Spleen (tissue), 11 donors: ENCODE data around the gene GMEB2. TPM values are rescaled to one million over a fixed set of nuclear protein-coding genes. Genes with fewer than 3 reads are reported as not detected.
"Not testable (repeated sequence)": the region's sequence is repeated elsewhere in the genome, so short reads cannot be mapped to it uniquely, and the experiment has no call there.

Experiments
- DNase-seq: peaks from one replicate; pipeline ENCODE4 v3.0.0-alpha.2; 2020
- H3K27ac ChIP-seq, 8 donors: fragments of 200-600 bp; sonication (generic) in 7 of 8; 1 replicate in 4 of 8; 2 replicates in 4 of 8; pipeline versions ENCODE4 v1.5.0 to v1.8.0; 2016 to 2021; ENCODE audit warnings: inconsistent platforms in 4 of 8, mild to moderate bottlenecking in 4 of 8, moderate library complexity in 1 of 8
- H3K27me3 ChIP-seq, 7 donors: fragments of 200-600 bp; sonication (generic) in 6 of 7; replicated peaks in 1 of 7; 1 replicate in 4 of 7; 2 replicates in 3 of 7; pipeline versions ENCODE4 v1.5.0 to v1.8.0; 2016 to 2021; ENCODE audit warnings: inconsistent platforms in 3 of 7, mild to moderate bottlenecking in 1 of 7
- H3K36me3 ChIP-seq, 6 donors: fragments of 200-600 bp; sonication (generic) in 5 of 6; 1 replicate in 4 of 6; 2 replicates in 2 of 6; pipeline versions ENCODE4 v1.5.0 to v1.8.0; 2016 to 2021; ENCODE audit warnings: inconsistent platforms in 2 of 6
- H3K4me1 ChIP-seq, 6 donors: fragments of 200-600 bp; sonication (generic) in 5 of 6; 1 replicate in 3 of 6; 2 replicates in 3 of 6; pipeline versions ENCODE4 v1.5.0 to v1.8.0; 2016 to 2021; ENCODE audit warnings: inconsistent platforms in 3 of 6
- H3K4me3 ChIP-seq, 8 donors: fragments of 200-600 bp; sonication (generic) in 7 of 8; 1 replicate in 4 of 8; 2 replicates in 4 of 8; pipeline versions ENCODE4 v1.5.0 to v1.8.0; 2016 to 2021; ENCODE audit warnings: inconsistent platforms in 4 of 8, mild to moderate bottlenecking in 4 of 8, moderate library complexity in 2 of 8
- H3K9me3 ChIP-seq, 8 donors: fragments of 200-600 bp; sonication (generic) in 7 of 8; 1 replicate in 4 of 8; 2 replicates in 4 of 8; pipeline versions ENCODE4 v1.5.0 to v1.8.0; 2016 to 2021; ENCODE audit warnings: inconsistent platforms in 4 of 8
- POLR2A ChIP-seq, 3 donors: fragments of 450-650 bp; IDR thresholded peaks; one replicate each; pipeline ENCODE4 v1.5.1; 2017; ENCODE audit warnings: antibody characterized with exemption in 3 of 3, mild to moderate bottlenecking in 1 of 3
- POLR2AphosphoS5 ChIP-seq, 3 donors: sonication (generic); formaldehyde crosslinking; IDR thresholded peaks; one replicate each; pipeline ENCODE4 v1.5.1; 2017; ENCODE audit warnings: antibody characterized with exemption in 3 of 3
- WGBS, 5 donors: extraction: QIAGEN DNeasy Blood & Tissue Kit in 3 of 5; methylation state at CpG; one replicate each; pipeline versions ENCODE4 v1.1.5 to v1.1.7; 2013 to 2018; 5-methylcytosine and 5-hydroxymethylcytosine counted together
- intact Hi-C: fragments of 100-400 bp; cut with DNase I; formaldehyde crosslinking; loops from one replicate; pipeline ENCODE4 v1.15.0; 2023; ENCODE audit warnings: low total_unique reads
- polyA plus RNA-seq, 3 donors: library from polyadenylated mRNA; stranded (reverse); fragments of 200-250 nt; gene quantifications; one replicate each; pipeline ENCODE4 v1.2.1, GENCODE V29; 2013
- total RNA-seq, 7 donors: library from RNA; depleted of rRNA in 3 of 7; stranded (reverse); fragments of >200 nt in 3 of 7; fragmentation: NEBNext Ultra II Directional in 4 of 7; extraction: Animal tissue kit (Norgen Biotek cat#: 25700) in 4 of 7; gene quantifications; one replicate each; pipeline versions ENCODE4 v1.1.0 to v1.2.1, GENCODE V29; 2016 to 2021
- TF ChIP-seq, protein P1 (sequence below), 11 experiments: fragments of 200-600 bp in 7 of 11; fragments of 450-650 bp in 4 of 11; sonication (generic) in 4 of 11; IDR thresholded peaks in 8 of 11; conservative IDR thresholded peaks in 3 of 11; 1 replicate in 7 of 11; 2 replicates in 4 of 11; pipeline versions ENCODE4 v1.4.0 to v1.8.0; 2016 to 2021; ENCODE audit warnings: antibody characterized with exemption in 11 of 11, inconsistent platforms in 4 of 11, mild to moderate bottlenecking in 1 of 11
- donor health status: healthy with polysubstance abuse.
- donor health status: DM: no; HTN: no; CAD: no; lungs with moderate emphysema.
- donor health status: DM: no; HTN: no; CAD: no.
- donor health status: Bipolar disorder and iron deficiency.
- donor health status: healthy.
- donor health status: DM: no; HTN: no; CAD: no.
- donor health status: DM: yes; HTN: yes; CAD: no.

GMEB2 gene
- total and polyA plus RNA-seq, 10 donors = 8.6 to 15.0 (median 12.5) TPM

DNA sequence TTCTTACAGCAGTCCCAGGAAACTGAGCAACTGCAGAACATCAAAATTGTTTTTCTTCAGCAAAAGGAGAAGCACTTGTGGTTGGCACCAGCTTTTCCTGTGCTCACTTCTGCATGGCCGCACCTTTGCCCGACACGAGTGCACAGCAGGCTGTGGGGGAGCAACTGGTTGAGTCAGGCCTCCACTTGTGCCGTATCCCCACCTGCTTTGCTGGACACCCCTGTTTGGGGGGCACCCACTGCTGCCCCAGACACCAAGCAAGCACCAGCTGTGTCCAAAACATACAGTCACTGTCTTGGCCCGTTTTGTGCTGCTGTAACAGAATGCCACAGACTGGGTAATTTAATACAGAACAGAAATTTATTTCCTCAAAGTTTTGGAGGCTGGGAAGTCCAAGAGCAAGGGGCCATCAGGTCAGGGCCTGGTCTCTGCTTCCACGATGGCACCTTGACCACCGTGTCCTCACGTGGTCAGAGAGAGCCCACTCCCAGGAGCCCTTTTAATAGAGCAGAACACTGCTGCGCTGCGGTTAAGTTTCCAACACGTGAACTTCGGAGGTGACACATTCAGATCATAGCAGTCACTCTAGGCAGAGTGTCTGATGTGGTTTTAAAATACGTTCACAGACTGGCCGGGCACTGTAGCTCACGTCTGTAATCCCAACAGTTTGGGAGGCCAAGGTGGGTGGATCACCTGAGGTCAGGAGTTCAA lies 8.7 kb upstream of the GMEB2 start:
- intact Hi-C loops = no loop called here

DNA sequence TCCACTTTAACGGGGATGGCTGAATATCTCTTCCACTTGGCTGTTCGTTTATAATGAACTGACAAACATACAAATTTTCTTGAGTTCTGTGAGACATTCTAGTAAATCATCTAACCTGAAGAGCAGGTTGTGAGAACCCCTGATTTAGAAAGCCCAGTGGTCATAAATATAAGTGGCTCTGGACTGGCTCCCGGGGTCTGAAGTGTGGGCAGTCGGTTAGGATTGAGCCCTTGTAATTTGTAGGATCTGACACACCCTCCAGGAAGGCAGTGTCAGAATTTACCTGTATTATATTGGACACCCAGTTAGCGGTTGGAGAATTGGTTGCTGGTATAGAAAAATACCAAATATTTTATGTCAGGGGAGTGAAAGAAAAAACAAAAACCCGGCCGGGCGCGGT lies 6.8 kb upstream of the GMEB2 start:
- Histone ChIP-seq H3K36me3 (peaks cover 0 to 4% (median 0%) of the 10 kb centered on the region in 6 donors), H3K27ac (peak overlapping the region in 7 of 8 donors; percentile 35 to 100 (median 91)), H3K9me3 (no peaks in the 10 kb centered on the region), H3K4me1 (peaks cover 29 to 94% (median 74%) of the 10 kb centered on the region in 6 donors), H3K4me3 (no peak overlapping the region), H3K27me3 (no peaks in the 10 kb centered on the region)
- TF ChIP-seq, protein P1, sequence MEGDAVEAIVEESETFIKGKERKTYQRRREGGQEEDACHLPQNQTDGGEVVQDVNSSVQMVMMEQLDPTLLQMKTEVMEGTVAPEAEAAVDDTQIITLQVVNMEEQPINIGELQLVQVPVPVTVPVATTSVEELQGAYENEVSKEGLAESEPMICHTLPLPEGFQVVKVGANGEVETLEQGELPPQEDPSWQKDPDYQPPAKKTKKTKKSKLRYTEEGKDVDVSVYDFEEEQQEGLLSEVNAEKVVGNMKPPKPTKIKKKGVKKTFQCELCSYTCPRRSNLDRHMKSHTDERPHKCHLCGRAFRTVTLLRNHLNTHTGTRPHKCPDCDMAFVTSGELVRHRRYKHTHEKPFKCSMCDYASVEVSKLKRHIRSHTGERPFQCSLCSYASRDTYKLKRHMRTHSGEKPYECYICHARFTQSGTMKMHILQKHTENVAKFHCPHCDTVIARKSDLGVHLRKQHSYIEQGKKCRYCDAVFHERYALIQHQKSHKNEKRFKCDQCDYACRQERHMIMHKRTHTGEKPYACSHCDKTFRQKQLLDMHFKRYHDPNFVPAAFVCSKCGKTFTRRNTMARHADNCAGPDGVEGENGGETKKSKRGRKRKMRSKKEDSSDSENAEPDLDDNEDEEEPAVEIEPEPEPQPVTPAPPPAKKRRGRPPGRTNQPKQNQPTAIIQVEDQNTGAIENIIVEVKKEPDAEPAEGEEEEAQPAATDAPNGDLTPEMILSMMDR (IDR thresholded peaks at IDR 0.05 in 8 of 11, conservative IDR thresholded peaks at IDR 0.05 in 3 of 11) = no peak
- TF ChIP-seq POLR2A (IDR thresholded peaks at IDR 0.05) (no peak), POLR2AphosphoS5 (IDR thresholded peaks at IDR 0.05) (no peak)
- intact Hi-C loops = no loop called here
- 78 to 92% (median 85%) methylated on average over 9 of the region's 9 CpGs for WGBS, 5 donors
- no peak for DNase-seq

More for the DNA sequence above, 8.7 kb upstream of the GMEB2 start:
- Histone ChIP-seq H3K36me3 (no peaks in the 10 kb centered on the region), H3K4me3 (peak overlapping the region in 4 of 8 donors; percentile 4 to 55 (median 10)), H3K27me3 (no peaks in the 10 kb centered on the region), H3K9me3 (no peaks in the 10 kb centered on the region), H3K27ac (peak overlapping the region; percentile 73 to 100 (median 91)), H3K4me1 (peaks cover 37 to 97% (median 79%) of the 10 kb centered on the region in 6 donors)
- WGBS, 5 donors = 26 to 51% (median 47%) methylated on average over 14 to 15 of the region's 15 CpGs
- TF ChIP-seq, protein P1 (IDR thresholded peaks at IDR 0.05 in 8 of 11, conservative IDR thresholded peaks at IDR 0.05 in 3 of 11) = no peak
- peak in 1 of 3 donors; percentile 3 for TF ChIP-seq POLR2A (IDR thresholded peaks at IDR 0.05)
- peak; percentile 77 to 87 (median 81) for TF ChIP-seq POLR2AphosphoS5 (IDR thresholded peaks at IDR 0.05)
- peak; percentile 95 for DNase-seq

DNA sequence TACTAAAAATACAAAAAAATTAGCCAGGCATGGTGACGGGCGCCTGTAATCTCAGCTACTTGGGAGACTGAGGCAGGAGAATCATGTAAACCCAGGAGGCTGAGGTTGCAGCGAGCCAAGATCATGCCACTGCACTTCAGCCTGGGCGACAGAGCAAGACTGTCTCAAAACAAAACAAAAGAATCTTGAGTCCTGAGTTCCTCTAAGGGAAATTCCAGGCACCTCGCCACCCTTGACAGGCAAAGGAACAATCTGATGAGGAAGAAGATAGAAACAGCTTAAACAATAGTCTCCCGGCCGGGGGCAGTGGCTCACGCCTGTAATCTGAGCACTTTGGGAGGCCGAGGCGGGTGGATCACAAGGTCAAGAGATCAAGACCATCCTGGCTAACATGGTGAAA lies 4.5 kb upstream of the GMEB2 start:
- intact Hi-C loops = not testable (repeated sequence)
- peak; percentile 72 for DNase-seq
- 56 to 69% (median 62%) methylated on average over 10 of the region's 10 CpGs for WGBS, 5 donors

DNA sequence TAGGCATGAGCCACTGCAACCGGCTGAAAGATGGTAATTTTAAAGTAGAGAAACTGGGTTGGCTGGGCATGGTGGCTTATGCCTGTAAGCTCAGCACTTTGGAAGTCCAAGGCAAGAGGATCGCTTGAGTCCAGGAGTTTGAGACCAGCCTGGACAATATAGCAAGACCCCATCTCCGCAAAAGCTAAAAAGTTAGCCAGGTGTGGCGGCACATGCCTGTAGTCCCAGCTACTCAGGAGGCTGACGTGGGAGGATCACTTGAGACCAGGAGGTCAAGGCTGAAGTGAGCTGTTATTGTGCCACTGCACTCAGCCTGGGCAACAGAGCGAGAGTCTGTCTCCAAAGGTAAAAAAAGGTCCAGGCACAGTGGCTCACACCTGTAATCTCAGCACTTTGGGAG lies 4.1 kb upstream of the GMEB2 start:
- 89 to 94% (median 91%) methylated on average over 6 of the region's 6 CpGs for WGBS, 5 donors
- DNase-seq, intact Hi-C loops, H3K27me3 ChIP-seq, H3K4me3 ChIP-seq, H3K9me3 ChIP-seq, H3K36me3 ChIP-seq: not testable (repeated sequence)
- H3K4me1 ChIP-seq = peaks cover 17 to 81% (median 62%) of the 10 kb centered on the region in 6 donors
- peak overlapping the region in 4 of 8 donors; percentile 15 to 99 (median 55) for H3K27ac ChIP-seq

More for the DNA sequence above, 4.5 kb upstream of the GMEB2 start:
- H3K27ac ChIP-seq = peak overlapping the region in 5 of 8 donors; percentile 15 to 99 (median 41)
- peak in 2 of 3 donors; percentile 7 to 41 for TF ChIP-seq POLR2AphosphoS5 (IDR thresholded peaks at IDR 0.05)
- not testable (repeated sequence) for H3K27me3 ChIP-seq, H3K9me3 ChIP-seq, H3K36me3 ChIP-seq, H3K4me3 ChIP-seq
- H3K4me1 ChIP-seq = peaks cover 17 to 83% (median 64%) of the 10 kb centered on the region in 6 donors

DNA sequence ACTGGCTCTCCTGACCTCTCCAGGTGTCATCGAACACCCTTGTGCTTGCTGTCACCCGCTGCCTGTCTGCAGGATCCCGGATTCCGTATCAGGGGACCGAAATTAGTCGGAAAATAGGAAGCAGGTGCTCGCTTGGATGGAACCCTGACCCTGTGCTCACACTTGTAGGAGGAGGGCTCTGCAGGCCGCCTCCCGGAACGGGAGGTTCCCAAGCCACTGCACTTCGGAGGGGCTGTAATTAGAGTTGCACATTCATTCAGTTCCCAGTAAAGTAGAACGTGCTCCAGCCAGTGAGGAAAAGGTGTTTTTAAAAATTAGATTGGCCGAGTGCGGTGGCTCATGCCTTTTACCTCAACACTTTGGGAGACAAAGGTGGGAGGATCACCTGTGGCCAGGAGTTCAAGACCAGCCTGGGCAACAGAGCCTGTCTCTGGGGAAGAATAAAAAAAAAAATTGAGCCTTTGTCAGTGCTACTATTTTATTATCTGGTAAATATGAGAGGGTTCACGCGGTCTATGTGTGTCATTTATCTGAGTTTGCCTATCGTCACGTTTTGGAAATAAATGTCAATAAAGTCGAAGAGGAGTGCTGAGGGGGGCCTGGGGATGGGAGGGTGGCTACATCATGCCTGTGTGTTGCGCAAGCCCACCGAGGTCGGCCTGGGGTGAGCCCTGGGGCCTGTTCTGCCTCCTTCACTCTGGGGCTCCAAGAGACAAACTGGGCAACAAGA lies 1.5 kb upstream of the GMEB2 start:
- intact Hi-C loops = no loop called here
- H3K27ac ChIP-seq = peak overlapping the region in 7 of 8 donors; percentile 97 to 100 (median 98)
- TF ChIP-seq POLR2AphosphoS5 (IDR thresholded peaks at IDR 0.05) = peak; percentile 42 to 71 (median 71)
- TF ChIP-seq, protein P1 (IDR thresholded peaks at IDR 0.05 in 8 of 11, conservative IDR thresholded peaks at IDR 0.05 in 3 of 11) = no peak
- peaks cover 0 to 4% (median 0%) of the 10 kb centered on the region in 6 donors for H3K36me3 ChIP-seq
- peak; percentile 87 for DNase-seq
- 17 to 33% (median 25%) methylated on average over 21 to 22 of the region's 22 CpGs for WGBS, 5 donors
- H3K9me3 ChIP-seq = no peaks in the 10 kb centered on the region
- peaks cover 18 to 80% (median 54%) of the 10 kb centered on the region in 6 donors for H3K4me1 ChIP-seq
- peak overlapping the region; percentile 49 to 97 (median 85) for H3K4me3 ChIP-seq
- no peaks in the 10 kb centered on the region for H3K27me3 ChIP-seq
